A673 (cell line): ENCODE measurements around the gene GPR155. TPM values are rescaled to one million over a fixed set of nuclear protein-coding genes. Genes with fewer than 3 reads are reported as not detected.

Source experiments
- BruUV-seq: library from RNA; stranded (reverse); fragments of 400-500 nt; replicated peaks from 2 replicates; lab custom pipeline; 2021; lab: Mats Ljungman, UMichigan
- CTCF ChIA-PET: fragments of 300-600 bp; sonication (Branson Sonifier 250); formaldehyde crosslinking; loops from one replicate; lab custom pipeline; 2022; ENCODE audit warnings: antibody characterized with exemption; lab: Charles Lee
- POLR2A ChIA-PET: fragments of 300-600 bp; sonication (Branson Sonifier 250); formaldehyde crosslinking; loops from one replicate; lab custom pipeline; 2022; ENCODE audit warnings: antibody characterized with exemption; ENCODE audit not compliant: low non-redundant PET; lab: Charles Lee
- DNase-seq: peaks from one replicate; pipeline ENCODE4 v3.0.0-alpha.2; 2015; ENCODE audit warnings: low spot score
- H3K27ac ChIP-seq: fragments of 200-600 bp; sonication (generic); 2 replicates; pipeline ENCODE4 v1.5.1; 2016; ENCODE audit warnings: mixed run types, low read depth, mild to moderate bottlenecking, mixed read lengths, antibody characterized with exemption, low read length; ENCODE audit not compliant: poor library complexity, severe bottlenecking
- H3K27me3 ChIP-seq: fragments of 200-600 bp; sonication (generic); replicated peaks from 2 replicates; pipeline ENCODE4 v1.6.1; 2017; ENCODE audit warnings: mixed run types, low read depth, mild to moderate bottlenecking, mixed read lengths, antibody characterized with exemption, low read length; ENCODE audit not compliant: insufficient read depth, poor library complexity
- H3K36me3 ChIP-seq: fragments of 200-600 bp; sonication (generic); 2 replicates; pipeline ENCODE4 v1.6.1; 2016; ENCODE audit warnings: mixed run types, mild to moderate bottlenecking, mixed read lengths, antibody characterized with exemption, low read length; ENCODE audit not compliant: insufficient read depth, poor library complexity, severe bottlenecking
- H3K4me1 ChIP-seq: fragments of 200-600 bp; sonication (generic); 2 replicates; pipeline ENCODE4 v1.6.1; 2017; ENCODE audit warnings: mixed run types, mild to moderate bottlenecking, mixed read lengths, antibody characterized with exemption, low read length; ENCODE audit not compliant: insufficient read depth, poor library complexity, severe bottlenecking
- H3K4me3 ChIP-seq: fragments of 200-600 bp; sonication (generic); 2 replicates; pipeline ENCODE4 v1.5.1; 2016; ENCODE audit warnings: low read depth, mixed run types, mild to moderate bottlenecking, mixed read lengths, low read length; ENCODE audit not compliant: poor library complexity, severe bottlenecking
- H3K9me3 ChIP-seq: fragments of 200-600 bp; sonication (generic); 2 replicates; pipeline ENCODE4 v1.6.1; 2016; ENCODE audit warnings: mixed run types, low read depth, mild to moderate bottlenecking, mixed read lengths, antibody characterized with exemption, low read length; ENCODE audit not compliant: poor library complexity, severe bottlenecking
- CTCF ChIP-seq: fragments of 300-800, 200-600 bp; sonication (generic); conservative IDR thresholded peaks from 2 replicates; pipeline ENCODE4 v1.5.1; 2017; ENCODE audit warnings: low read depth, mild to moderate bottlenecking, antibody characterized with exemption, low read length, moderate library complexity, mixed read lengths
- EZH2 ChIP-seq: fragments of 200-600 bp; sonication (generic); IDR thresholded peaks from 2 replicates; pipeline ENCODE4 v1.6.1; 2017; ENCODE audit warnings: borderline replicate concordance, low read depth, mild to moderate bottlenecking, mixed read lengths, antibody characterized with exemption, low read length; ENCODE audit not compliant: poor library complexity, severe bottlenecking
- intact Hi-C: fragments of 100-400 bp; cut with micrococcal nuclease; formaldehyde crosslinking; loops from one replicate; pipeline ENCODE4 v1.10.0; 2022; ENCODE audit not compliant: unreplicated experiment
- total RNA-seq: library from RNA; stranded (reverse); gene quantifications from 2 replicates; pipeline ENCODE4 v1.2.3, GENCODE V29; 2021

The GPR155 gene
- total RNA-seq, 1 experiment from 2014 or later: not detected

GRCh38 chr2:174535083-174535482, 48.3 kb upstream of the GPR155 start:
- ChIA-PET CTCF (interaction anchor here (0.5 kb wide), 1 partner anchor 64 kb away, joined by 13 read pairs; no protein-coding TSS in a partner anchor), POLR2A (interaction anchor here (0.7 kb wide), 1 partner anchor 1909 kb away, joined by 4 read pairs; no protein-coding TSS in a partner anchor)
- H3K4me3 ChIP-seq: no peak overlapping the region
- no peaks in the 10 kb centered on the region for H3K27me3 ChIP-seq
- H3K27ac ChIP-seq: no peak overlapping the region
- no peak for DNase-seq
- H3K4me1 ChIP-seq: no peaks in the 10 kb centered on the region
- intact Hi-C loops: no loop called here
- BruUV-seq: no TSS peak
- TF ChIP-seq EZH2: no peak
- no peaks in the 10 kb centered on the region for H3K36me3 ChIP-seq
- no peaks in the 10 kb centered on the region for H3K9me3 ChIP-seq

GRCh38 chr2:174529916-174530315, 43.1 kb upstream of the GPR155 start:
- H3K36me3 ChIP-seq: no peaks in the 10 kb centered on the region

GRCh38 chr2:174527959-174528358, 41.1 kb upstream of the GPR155 start:
- Histone ChIP-seq H3K36me3 (no peaks in the 10 kb centered on the region), H3K27me3 (peaks cover 37% of the 10 kb centered on the region), H3K27ac (no peak overlapping the region), H3K4me3 (no peak overlapping the region), H3K4me1 (no peaks in the 10 kb centered on the region), H3K9me3 (no peaks in the 10 kb centered on the region)
- intact Hi-C loops: no loop called here
- DNase-seq: no peak
- ChIA-PET POLR2A (no interaction called here), CTCF (no interaction called here)
- no TSS peak for BruUV-seq
- TF ChIP-seq CTCF (no peak), EZH2 (no peak)

More at GRCh38 chr2:174529916-174530315, 43.1 kb upstream of the GPR155 start:
- Histone ChIP-seq H3K27ac (no peak overlapping the region), H3K4me1 (no peaks in the 10 kb centered on the region), H3K4me3 (no peak overlapping the region), H3K9me3 (no peaks in the 10 kb centered on the region), H3K27me3 (peaks cover 26% of the 10 kb centered on the region)
- CTCF ChIA-PET: no interaction called here
- intact Hi-C loops: no loop called here
- TF ChIP-seq EZH2: no peak
- no peak for TF ChIP-seq CTCF
- no peak for DNase-seq
- POLR2A ChIA-PET: no interaction called here
- BruUV-seq: no TSS peak
